ENCODE measurements around the gene ADARB1.

ADARB1 gene

GRCh38 chr21:45253180-45253579 is 178.8 kb downstream of the ADARB1 start:
- Histone ChIP-seq H3K27me3 (peaks cover 50% of the 10 kb centered on the region), H3K4me1 (ENCODE audit: control insufficient read depth in 1 of 2, insufficient read depth in 1 of 2, low read depth in 1 of 2, low read length in 1 of 2) (no peaks in the 10 kb centered on the region), H3K36me3 (no peaks in the 10 kb centered on the region), H3K9me3 (no peaks in the 10 kb centered on the region), H3K4me3 (ENCODE audit: low read depth in 1 of 2, low read length in 1 of 2) (no peak overlapping the region), H3K27ac (no peak overlapping the region)
- TF ChIP-seq CTCF (IDR thresholded peaks at IDR 0.05), result no peak

DNA sequence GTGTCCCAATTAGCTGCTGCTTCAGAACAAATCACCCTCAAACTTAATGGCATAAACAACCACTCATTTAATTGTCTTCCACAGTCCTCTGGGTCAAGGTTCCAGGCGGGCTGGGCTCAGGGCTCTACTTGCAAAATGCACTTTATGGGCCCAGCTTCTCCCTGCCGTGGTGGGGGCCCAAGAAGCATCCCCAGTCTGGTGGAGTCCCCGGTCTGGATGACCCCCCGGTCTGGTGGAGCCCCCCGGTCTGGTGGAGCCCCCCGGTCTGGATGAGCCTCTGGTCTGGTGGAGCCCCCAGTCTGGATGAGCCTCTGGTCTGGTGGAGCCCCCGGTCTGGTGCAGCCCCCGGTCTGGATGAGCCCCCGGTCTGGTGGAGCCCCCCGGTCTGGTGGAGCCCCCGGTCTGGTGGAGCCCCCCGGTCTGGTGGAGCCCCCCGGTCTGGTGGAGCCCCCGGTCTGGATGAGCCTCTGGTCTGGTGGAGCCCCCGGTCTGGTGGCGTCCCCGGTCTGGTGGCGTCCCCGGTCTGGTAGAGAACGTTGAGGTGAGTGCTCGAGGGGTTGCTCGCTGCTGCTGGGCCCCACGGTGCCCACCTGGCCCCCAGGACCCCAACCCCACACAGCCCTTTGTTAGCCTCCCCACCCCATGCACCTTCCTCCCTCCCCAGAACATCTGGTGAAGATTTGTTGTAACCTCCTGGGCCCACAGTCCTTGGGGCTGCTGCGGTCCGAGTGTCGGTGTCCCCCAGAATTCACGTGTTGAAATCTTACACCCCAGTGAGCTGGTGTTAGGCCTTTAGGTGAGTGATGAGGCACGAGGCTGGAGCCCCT is 179.5 kb downstream of the ADARB1 start:
- Histone ChIP-seq H3K4me1 (ENCODE audit: control insufficient read depth in 1 of 2, insufficient read depth in 1 of 2, low read depth in 1 of 2, low read length in 1 of 2) (no peaks in the 10 kb centered on the region), H3K9me3 (no peaks in the 10 kb centered on the region), H3K4me3 (ENCODE audit: low read depth in 1 of 2, low read length in 1 of 2) (no peak overlapping the region), H3K27me3 (peaks cover 45% of the 10 kb centered on the region), H3K36me3 (no peaks in the 10 kb centered on the region), H3K27ac (no peak overlapping the region)
- TF ChIP-seq CTCF (IDR thresholded peaks at IDR 0.05), result no peak

DNA sequence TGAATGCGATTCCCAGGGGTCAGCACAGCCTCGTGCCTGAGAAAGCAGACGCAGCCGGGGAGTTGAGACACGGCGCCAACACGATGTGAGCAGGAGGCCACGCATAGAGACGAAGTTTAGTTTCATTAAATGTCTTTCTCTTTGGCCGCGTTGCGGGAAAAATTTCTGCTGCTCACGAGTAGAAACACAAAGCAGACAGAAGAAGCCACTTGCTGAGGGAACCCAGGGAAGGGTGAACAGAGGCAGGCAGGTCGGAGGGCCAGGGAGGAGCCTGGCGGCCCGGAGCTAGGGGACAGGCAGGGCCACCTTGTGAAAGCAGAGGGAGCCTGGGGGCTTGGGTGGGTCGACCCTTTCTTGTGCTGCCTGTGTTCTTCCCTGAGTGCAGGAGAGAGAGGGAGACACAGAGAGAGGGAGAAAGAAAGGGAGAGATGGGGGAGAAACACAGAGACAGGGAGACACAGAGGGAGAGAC is 180.1 kb downstream of the ADARB1 start:
- no peak for TF ChIP-seq CTCF (IDR thresholded peaks at IDR 0.05)
- Histone ChIP-seq H3K27me3 (peaks cover 42% of the 10 kb centered on the region), H3K4me1 (ENCODE audit: control insufficient read depth in 1 of 2, insufficient read depth in 1 of 2, low read depth in 1 of 2, low read length in 1 of 2) (no peaks in the 10 kb centered on the region), H3K9me3 (no peaks in the 10 kb centered on the region), H3K36me3 (no peaks in the 10 kb centered on the region), H3K4me3 (ENCODE audit: low read depth in 1 of 2, low read length in 1 of 2) (no peak overlapping the region), H3K27ac (no peak overlapping the region)

GRCh38 chr21:45255381-45256020 is 181.1 kb downstream of the ADARB1 start:
- Histone ChIP-seq H3K9me3 (no peaks in the 10 kb centered on the region), H3K27ac (no peak overlapping the region), H3K4me3 (ENCODE audit: low read depth in 1 of 2, low read length in 1 of 2) (no peak overlapping the region), H3K36me3 (no peaks in the 10 kb centered on the region), H3K27me3 (peaks cover 42% of the 10 kb centered on the region), H3K4me1 (ENCODE audit: control insufficient read depth in 1 of 2, insufficient read depth in 1 of 2, low read depth in 1 of 2, low read length in 1 of 2) (no peaks in the 10 kb centered on the region)
- TF ChIP-seq CTCF (IDR thresholded peaks at IDR 0.05), result no peak

DNA sequence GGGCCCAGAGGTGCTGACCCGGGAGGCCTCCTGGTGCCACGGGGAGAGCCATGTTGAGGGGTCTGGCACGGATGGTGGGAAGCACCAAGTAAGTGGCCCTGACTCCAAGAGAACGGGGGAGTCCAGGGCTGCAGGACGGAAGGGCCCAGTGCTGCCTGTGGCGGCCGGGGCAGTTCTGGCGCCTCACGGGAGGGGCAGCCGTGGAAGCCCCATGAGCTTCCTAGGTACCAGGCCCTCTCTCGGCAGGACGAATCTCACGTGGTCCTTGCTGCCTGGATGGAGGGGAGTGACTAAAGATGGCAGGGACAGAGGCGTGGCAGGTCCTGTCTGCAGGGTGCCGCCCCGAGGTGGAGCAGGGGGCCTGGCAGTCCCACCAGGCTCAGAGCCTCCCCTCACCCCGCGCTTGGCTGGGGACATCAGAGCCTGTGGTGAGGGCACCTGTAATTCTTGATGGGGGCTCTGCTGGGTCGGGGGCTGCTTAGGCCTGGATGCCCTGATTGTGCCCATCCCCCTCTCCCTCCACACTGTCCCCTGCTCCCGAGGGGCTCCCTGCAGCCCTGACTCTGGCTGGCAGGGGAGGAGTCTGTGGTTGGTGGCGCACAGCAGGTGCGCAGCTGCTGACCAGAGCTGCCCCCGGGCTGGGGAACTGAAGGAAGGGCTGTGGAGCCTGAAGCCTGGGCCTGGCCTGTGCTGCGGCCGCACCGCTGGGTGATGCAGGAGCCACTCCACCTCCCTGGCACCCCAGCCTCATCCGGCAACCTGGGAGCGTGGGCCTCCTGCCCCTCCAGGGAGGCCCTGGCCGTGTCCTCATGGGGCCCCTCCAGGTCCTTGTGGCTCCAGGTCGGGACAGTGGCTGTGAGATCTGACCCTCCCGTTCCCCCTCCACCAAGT is 181.9 kb downstream of the ADARB1 start:
- Histone ChIP-seq H3K27ac (no peak overlapping the region), H3K9me3 (no peaks in the 10 kb centered on the region), H3K27me3 (peaks cover 42% of the 10 kb centered on the region), H3K4me1 (ENCODE audit: control insufficient read depth in 1 of 2, insufficient read depth in 1 of 2, low read depth in 1 of 2, low read length in 1 of 2) (no peaks in the 10 kb centered on the region), H3K36me3 (no peaks in the 10 kb centered on the region), H3K4me3 (ENCODE audit: low read depth in 1 of 2, low read length in 1 of 2) (no peak overlapping the region)
- no peak for TF ChIP-seq CTCF (IDR thresholded peaks at IDR 0.05)
